ENCODE data around the gene SPOP.
"Not testable (repeated sequence)": the region's sequence is repeated elsewhere in the genome, so short reads cannot be mapped to it uniquely, and the experiment has no call there.

The SPOP gene

GRCh38 chr17:49677933-49678847 is at the start of gene SPOP:
Gene SPOP, minus strand, starts transcription at chr17:49678097. Its CDS starts 55,287 bp downstream, at chr17:49622810.
- Histone ChIP-seq H3K27ac (ENCODE audit: low read depth, low read length) (peak within 1 kb of the TSS; percentile 97), H3K4me3 (ENCODE audit: low read depth in 1 of 2, low read length in 2 of 2) (peak within 1 kb of the TSS; percentile 71 to 82), H3K9me3 (ENCODE audit: low read length) (no peaks in the 10 kb centered on the region), H3K9ac (ENCODE audit: low read length) (peak within 1 kb of the TSS; percentile 80), H3K27me3 (ENCODE audit: control insufficient read depth in 1 of 2, insufficient read depth in 2 of 2, low read length in 2 of 2) (no peaks in the 10 kb centered on the region), H3K36me3 (ENCODE audit: insufficient read depth, low read length) (no peaks in the 10 kb centered on the region), H3K4me1 (ENCODE audit: insufficient read depth, low read length) (peaks cover 20% of the 10 kb centered on the region)

GRCh38 chr17:49727380-49727779 is 49.5 kb upstream of the SPOP start:
- Histone ChIP-seq H3K27ac (ENCODE audit: low read depth, low read length) (peak overlapping the region; percentile 17), H3K9ac (ENCODE audit: low read length) (no peak overlapping the region), H3K4me1 (ENCODE audit: insufficient read depth, low read length) (peaks cover 79% of the 10 kb centered on the region), H3K9me3 (ENCODE audit: low read length) (no peaks in the 10 kb centered on the region), H3K36me3 (ENCODE audit: insufficient read depth, low read length) (peaks cover 8% of the 10 kb centered on the region), H3K4me3 (ENCODE audit: low read depth in 1 of 2, low read length in 2 of 2) (no peak overlapping the region), H3K27me3 (ENCODE audit: control insufficient read depth in 1 of 2, insufficient read depth in 2 of 2, low read length in 2 of 2) (no peaks in the 10 kb centered on the region)

- Histone ChIP-seq H3K9me3 (ENCODE audit: low read length) (no peaks in the 10 kb centered on the region), H3K27ac (ENCODE audit: low read depth, low read length) (no peak overlapping the region), H3K27me3 (ENCODE audit: control insufficient read depth in 1 of 2, insufficient read depth in 2 of 2, low read length in 2 of 2) (no peaks in the 10 kb centered on the region), H3K4me1 (ENCODE audit: insufficient read depth, low read length) (peaks cover 70% of the 10 kb centered on the region), H3K9ac (ENCODE audit: low read length) (no peak overlapping the region), H3K4me3 (ENCODE audit: low read depth in 1 of 2, low read length in 2 of 2) (no peak overlapping the region), H3K36me3 (ENCODE audit: insufficient read depth, low read length) (peaks cover 21% of the 10 kb centered on the region)
Observed at GRCh38 chr17:49725452-49726130, 47.7 kb upstream of the SPOP start.

- Histone ChIP-seq H3K4me1 (ENCODE audit: insufficient read depth, low read length) (peaks cover 60% of the 10 kb centered on the region), H3K27ac (ENCODE audit: low read depth, low read length) (peak overlapping the region; percentile 76), H3K36me3 (ENCODE audit: insufficient read depth, low read length) (peaks cover 31% of the 10 kb centered on the region)
- H3K9ac ChIP-seq (ENCODE audit: low read length); H3K4me3 ChIP-seq (ENCODE audit: low read depth in 1 of 2, low read length in 2 of 2); H3K27me3 ChIP-seq (ENCODE audit: control insufficient read depth in 1 of 2, insufficient read depth in 2 of 2, low read length in 2 of 2); H3K9me3 ChIP-seq (ENCODE audit: low read length): not testable (repeated sequence)
Observed at GRCh38 chr17:49724552-49724951, 46.7 kb upstream of the SPOP start.

GRCh38 chr17:49723423-49723822 is 45.5 kb upstream of the SPOP start:
- Histone ChIP-seq H3K9me3 (ENCODE audit: low read length) (no peaks in the 10 kb centered on the region), H3K9ac (ENCODE audit: low read length) (no peak overlapping the region), H3K4me3 (ENCODE audit: low read depth in 1 of 2, low read length in 2 of 2) (peak overlapping the region in 1 of 2 donors; percentile 16), H3K36me3 (ENCODE audit: insufficient read depth, low read length) (peaks cover 37% of the 10 kb centered on the region), H3K27me3 (ENCODE audit: control insufficient read depth in 1 of 2, insufficient read depth in 2 of 2, low read length in 2 of 2) (no peaks in the 10 kb centered on the region), H3K27ac (ENCODE audit: low read depth, low read length) (peak overlapping the region; percentile 76), H3K4me1 (ENCODE audit: insufficient read depth, low read length) (peaks cover 49% of the 10 kb centered on the region)

GRCh38 chr17:49722066-49722465 is 44.2 kb upstream of the SPOP start:
- Histone ChIP-seq H3K36me3 (ENCODE audit: insufficient read depth, low read length) (peaks cover 51% of the 10 kb centered on the region), H3K4me1 (ENCODE audit: insufficient read depth, low read length) (peaks cover 44% of the 10 kb centered on the region), H3K9ac (ENCODE audit: low read length) (no peak overlapping the region), H3K4me3 (ENCODE audit: low read depth in 1 of 2, low read length in 2 of 2) (no peak overlapping the region), H3K9me3 (ENCODE audit: low read length) (no peaks in the 10 kb centered on the region), H3K27me3 (ENCODE audit: control insufficient read depth in 1 of 2, insufficient read depth in 2 of 2, low read length in 2 of 2) (no peaks in the 10 kb centered on the region), H3K27ac (ENCODE audit: low read depth, low read length) (peak overlapping the region; percentile 20)

- Histone ChIP-seq H3K9me3 (ENCODE audit: low read length) (no peaks in the 10 kb centered on the region), H3K9ac (ENCODE audit: low read length) (no peak overlapping the region), H3K4me1 (ENCODE audit: insufficient read depth, low read length) (peaks cover 14% of the 10 kb centered on the region), H3K27ac (ENCODE audit: low read depth, low read length) (no peak overlapping the region), H3K27me3 (ENCODE audit: control insufficient read depth in 1 of 2, insufficient read depth in 2 of 2, low read length in 2 of 2) (no peaks in the 10 kb centered on the region), H3K36me3 (ENCODE audit: insufficient read depth, low read length) (peaks cover 76% of the 10 kb centered on the region), H3K4me3 (ENCODE audit: low read depth in 1 of 2, low read length in 2 of 2) (no peak overlapping the region)
Observed at GRCh38 chr17:49717371-49717861, 39.5 kb upstream of the SPOP start.

- Histone ChIP-seq H3K4me3 (ENCODE audit: low read depth in 1 of 2, low read length in 2 of 2) (no peak overlapping the region), H3K9ac (ENCODE audit: low read length) (no peak overlapping the region), H3K27ac (ENCODE audit: low read depth, low read length) (no peak overlapping the region), H3K9me3 (ENCODE audit: low read length) (no peaks in the 10 kb centered on the region), H3K4me1 (ENCODE audit: insufficient read depth, low read length) (peaks cover 8% of the 10 kb centered on the region), H3K36me3 (ENCODE audit: insufficient read depth, low read length) (peaks cover 76% of the 10 kb centered on the region), H3K27me3 (ENCODE audit: control insufficient read depth in 1 of 2, insufficient read depth in 2 of 2, low read length in 2 of 2) (no peaks in the 10 kb centered on the region)
Observed at GRCh38 chr17:49716668-49717364, 38.9 kb upstream of the SPOP start.

- H3K9ac ChIP-seq (ENCODE audit: low read length): no peak overlapping the region
- H3K36me3 ChIP-seq (ENCODE audit: insufficient read depth, low read length): peaks cover 75% of the 10 kb centered on the region
- H3K9me3 ChIP-seq (ENCODE audit: low read length): no peaks in the 10 kb centered on the region
- H3K4me3 ChIP-seq (ENCODE audit: low read depth in 1 of 2, low read length in 2 of 2): no peak overlapping the region
- H3K4me1 ChIP-seq (ENCODE audit: insufficient read depth, low read length): peaks cover 8% of the 10 kb centered on the region
- no peaks in the 10 kb centered on the region for H3K27me3 ChIP-seq (ENCODE audit: control insufficient read depth in 1 of 2, insufficient read depth in 2 of 2, low read length in 2 of 2)
- H3K27ac ChIP-seq (ENCODE audit: low read depth, low read length): no peak overlapping the region
Observed at GRCh38 chr17:49715717-49716279, 37.9 kb upstream of the SPOP start.

GRCh38 chr17:49715216-49715615 is 37.3 kb upstream of the SPOP start:
- H3K36me3 ChIP-seq (ENCODE audit: insufficient read depth, low read length): peaks cover 72% of the 10 kb centered on the region

More at GRCh38 chr17:49715216-49715615, 37.3 kb upstream of the SPOP start:
- Histone ChIP-seq H3K27ac (ENCODE audit: low read depth, low read length) (no peak overlapping the region), H3K9ac (ENCODE audit: low read length) (no peak overlapping the region), H3K4me1 (ENCODE audit: insufficient read depth, low read length) (peaks cover 8% of the 10 kb centered on the region), H3K9me3 (ENCODE audit: low read length) (no peaks in the 10 kb centered on the region), H3K27me3 (ENCODE audit: control insufficient read depth in 1 of 2, insufficient read depth in 2 of 2, low read length in 2 of 2) (no peaks in the 10 kb centered on the region), H3K4me3 (ENCODE audit: low read depth in 1 of 2, low read length in 2 of 2) (no peak overlapping the region)

Data from muscle layer of colon (tissue), 2 donors.